ENCODE measurements around the gene BABAM2. TPM values are rescaled to one million over a fixed set of nuclear protein-coding genes. Genes with fewer than 3 reads are reported as not detected.

Gene BABAM2
- total RNA-seq, 1 experiment from 2014 or later, result 27.1 TPM

- H3K56ac ChIP-seq (ENCODE audit: insufficient read length, low read depth, low read length), result no peak overlapping the region
- no peak overlapping the region for H3K4ac ChIP-seq (ENCODE audit: low read depth, low read length)
- no CpG with 5 or more reads among the region's 7 CpGs for WGBS (ENCODE audit: extremely low coverage, insufficient read length, low lambda C conversion rate)
- H3K4me1 Mint-ChIP-seq, result no peaks in the 10 kb centered on the region
- TF ChIP-seq CTCF (conservative IDR thresholded peaks at IDR 0.05), result no peak
- H3K4me1 ChIP-seq (ENCODE audit: insufficient read depth, low read length), result no peaks in the 10 kb centered on the region
- no peak overlapping the region for H3K4me2 ChIP-seq (ENCODE audit: insufficient read depth, insufficient read length, low read length)
- H4K5ac ChIP-seq (ENCODE audit: insufficient read length, low read depth, low read length), result no peak overlapping the region
- no peak overlapping the region for H3K18ac ChIP-seq (ENCODE audit: insufficient read length, low read depth, low read length)
- no peak overlapping the region for H4K91ac ChIP-seq (ENCODE audit: insufficient read length, low read depth, low read length)
- H3K79me1 ChIP-seq (ENCODE audit: insufficient read depth, low read depth, low read length, poor library complexity, severe bottlenecking), result no peaks in the 10 kb centered on the region
- no peaks in the 10 kb centered on the region for H3K27me3 ChIP-seq (ENCODE audit: insufficient read depth, low read length)
- H4K8ac ChIP-seq (replicated peaks; ENCODE audit: insufficient read length, low read depth, low read length), result no peak overlapping the region
- no peaks in the 10 kb centered on the region; the same call in 1 of the 2 replicates for H3K27me3 Mint-ChIP-seq (ENCODE audit: low read depth)
- H3K36me3 Mint-ChIP-seq (ENCODE audit: insufficient read depth in 1 of 3, low read depth in 3 of 3), result no peaks in the 10 kb centered on the region
- H3K9ac ChIP-seq (ENCODE audit: extremely low read depth, insufficient read length, low read length), result no peak overlapping the region
- H3K27ac Mint-ChIP-seq, result no peak overlapping the region
- H3K9me3 Mint-ChIP-seq, result no peaks in the 10 kb centered on the region
- H3K23me2 ChIP-seq (ENCODE audit: insufficient read length, low read depth, low read length, poor library complexity, severe bottlenecking), result no peaks in the 10 kb centered on the region
- H3K4me3 Mint-ChIP-seq, result no peak overlapping the region
- H2BK5ac ChIP-seq (ENCODE audit: insufficient read length, low read length), result no peak overlapping the region
- no peak overlapping the region for H2BK120ac ChIP-seq (ENCODE audit: low read depth, low read length, poor library complexity, severe bottlenecking)
- H3T11ph ChIP-seq (ENCODE audit: low read length), result no peak overlapping the region
- no peak for DNase-seq
- no peak overlapping the region for H2AFZ ChIP-seq (ENCODE audit: low read length)
- H3K14ac ChIP-seq (ENCODE audit: insufficient read depth, low read length), result no peak overlapping the region
- no peaks in the 10 kb centered on the region for H3K9me3 ChIP-seq (ENCODE audit: control insufficient read depth, low read depth, low read length)
- no peak overlapping the region for H2AK5ac ChIP-seq (ENCODE audit: insufficient read length, low read length)
- no peak overlapping the region for H3K23ac ChIP-seq (ENCODE audit: insufficient read length, low read depth, low read length)
- H2BK20ac ChIP-seq (ENCODE audit: low read depth, low read length, poor library complexity, severe bottlenecking), result no peak overlapping the region
- no peak overlapping the region for H2BK12ac ChIP-seq (ENCODE audit: insufficient read length, low read depth, low read length)
- no peak overlapping the region for H3K27ac ChIP-seq (ENCODE audit: insufficient read length, low read depth, low read length)
- no peak overlapping the region for H2BK15ac ChIP-seq (ENCODE audit: low read depth, low read length)
- no peaks in the 10 kb centered on the region for H4K20me1 ChIP-seq (ENCODE audit: control insufficient read depth, insufficient read depth, insufficient read length)
- H3K79me2 ChIP-seq (ENCODE audit: insufficient read depth, low read length), result no peaks in the 10 kb centered on the region
These were observed 46.5 kb upstream of the BABAM2 start for GRCh38 chr2:27843992-27844391.

Data from H9 (cell line).